ENCODE results near the gene DOCK2. TPM values are rescaled to one million over a fixed set of nuclear protein-coding genes. Genes with fewer than 3 reads are reported as not detected.
"Not testable (repeated sequence)": the region's sequence is repeated elsewhere in the genome, so short reads cannot be mapped to it uniquely, and the experiment has no call there.

DOCK2 gene
- total and polyA plus RNA-seq, 8 donors: 4.3 to 101 (median 5.3) TPM

DNA sequence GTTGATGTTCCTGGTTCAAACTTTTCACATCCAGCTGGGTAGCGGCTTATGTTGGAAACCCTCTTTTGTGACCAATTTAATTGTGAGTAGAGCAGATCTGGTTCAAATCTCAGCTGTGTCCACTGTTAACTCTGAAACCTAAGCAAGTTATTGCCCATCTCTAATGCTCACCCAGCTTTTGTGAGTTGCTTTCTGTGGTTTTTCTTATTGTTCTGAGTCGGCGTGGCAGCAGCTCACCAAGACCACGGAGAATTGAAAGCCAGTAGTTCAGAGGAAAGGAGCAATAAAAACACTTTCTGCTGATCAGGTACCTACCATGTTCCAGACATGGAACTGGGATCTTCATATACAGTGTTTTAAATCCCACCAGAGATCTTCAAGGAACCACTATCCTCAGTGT lies 114.4 kb downstream of the DOCK2 start:
- H3K27ac ChIP-seq: no peak overlapping the region
- no peaks in the 10 kb centered on the region for H3K9me3 ChIP-seq
- intact Hi-C loops (cut with DNase I): no loop called here
- DNase-seq: no peak
- no peak for ATAC-seq
- TF ChIP-seq, protein P1, sequence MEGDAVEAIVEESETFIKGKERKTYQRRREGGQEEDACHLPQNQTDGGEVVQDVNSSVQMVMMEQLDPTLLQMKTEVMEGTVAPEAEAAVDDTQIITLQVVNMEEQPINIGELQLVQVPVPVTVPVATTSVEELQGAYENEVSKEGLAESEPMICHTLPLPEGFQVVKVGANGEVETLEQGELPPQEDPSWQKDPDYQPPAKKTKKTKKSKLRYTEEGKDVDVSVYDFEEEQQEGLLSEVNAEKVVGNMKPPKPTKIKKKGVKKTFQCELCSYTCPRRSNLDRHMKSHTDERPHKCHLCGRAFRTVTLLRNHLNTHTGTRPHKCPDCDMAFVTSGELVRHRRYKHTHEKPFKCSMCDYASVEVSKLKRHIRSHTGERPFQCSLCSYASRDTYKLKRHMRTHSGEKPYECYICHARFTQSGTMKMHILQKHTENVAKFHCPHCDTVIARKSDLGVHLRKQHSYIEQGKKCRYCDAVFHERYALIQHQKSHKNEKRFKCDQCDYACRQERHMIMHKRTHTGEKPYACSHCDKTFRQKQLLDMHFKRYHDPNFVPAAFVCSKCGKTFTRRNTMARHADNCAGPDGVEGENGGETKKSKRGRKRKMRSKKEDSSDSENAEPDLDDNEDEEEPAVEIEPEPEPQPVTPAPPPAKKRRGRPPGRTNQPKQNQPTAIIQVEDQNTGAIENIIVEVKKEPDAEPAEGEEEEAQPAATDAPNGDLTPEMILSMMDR (IDR thresholded peaks at IDR 0.05): no peak
- H3K4me3 ChIP-seq: no peak overlapping the region
- H3K27me3 ChIP-seq: no peaks in the 10 kb centered on the region
- peaks cover 3 to 13% of the 10 kb centered on the region in 2 donors for H3K4me1 ChIP-seq
- peaks cover 0 to 49% of the 10 kb centered on the region in 2 donors for H3K36me3 ChIP-seq

GRCh38 chr5:169752566-169752965 lies 115.5 kb downstream of the DOCK2 start:
- H3K27me3 ChIP-seq; DNase-seq; H3K9me3 ChIP-seq; H3K27ac ChIP-seq; intact Hi-C loops (cut with DNase I); ATAC-seq; H3K4me3 ChIP-seq: not testable (repeated sequence)
- Histone ChIP-seq H3K36me3 (peaks cover 0 to 48% of the 10 kb centered on the region in 2 donors), H3K4me1 (peaks cover 3 to 13% of the 10 kb centered on the region in 2 donors)

- Histone ChIP-seq H3K9me3 (no peaks in the 10 kb centered on the region), H3K27me3 (no peaks in the 10 kb centered on the region), H3K4me3 (no peak overlapping the region), H3K4me1 (peaks cover 3 to 13% of the 10 kb centered on the region in 2 donors), H3K36me3 (peaks cover 0 to 37% of the 10 kb centered on the region in 2 donors), H3K27ac (no peak overlapping the region)
- ATAC-seq: peak; percentile 16
- intact Hi-C loops (cut with DNase I): no loop called here
- TF ChIP-seq, protein P1 (IDR thresholded peaks at IDR 0.05): no peak
- no peak for DNase-seq
Measured at GRCh38 chr5:169753795-169754194, 116.7 kb downstream of the DOCK2 start.

DNA sequence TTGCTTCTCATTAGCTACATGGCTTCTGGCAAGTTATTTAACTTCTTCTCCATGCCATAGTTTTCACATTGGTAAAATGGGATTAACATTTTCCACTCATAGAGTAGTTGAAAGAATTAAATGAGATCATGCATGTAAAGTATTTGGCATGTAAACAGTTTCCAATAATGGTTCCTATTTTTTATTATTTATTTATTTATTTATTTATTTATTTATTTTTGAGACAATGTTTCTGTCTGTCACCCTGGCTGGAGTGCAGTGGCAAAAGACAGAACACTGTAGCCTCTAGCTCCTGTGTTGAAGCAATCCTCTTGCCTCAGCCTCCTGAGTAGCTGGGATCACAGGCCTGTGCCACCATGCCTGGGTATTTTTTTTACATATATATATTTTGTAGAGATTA lies 117.7 kb downstream of the DOCK2 start:
- Histone ChIP-seq H3K4me3 (no peak overlapping the region), H3K27ac (no peak overlapping the region), H3K9me3 (no peaks in the 10 kb centered on the region), H3K4me1 (peaks cover 3 to 13% of the 10 kb centered on the region in 2 donors), H3K27me3 (no peaks in the 10 kb centered on the region), H3K36me3 (peaks cover 0 to 27% of the 10 kb centered on the region in 2 donors)
- no peak for ATAC-seq
- intact Hi-C loops (cut with DNase I): no loop called here
- no peak for DNase-seq
- TF ChIP-seq, protein P1 (IDR thresholded peaks at IDR 0.05): no peak

- Histone ChIP-seq H3K36me3 (peaks cover 0 to 20% of the 10 kb centered on the region in 2 donors), H3K27ac (no peak overlapping the region), H3K4me3 (no peak overlapping the region), H3K9me3 (no peaks in the 10 kb centered on the region), H3K4me1 (peaks cover 3 to 13% of the 10 kb centered on the region in 2 donors), H3K27me3 (no peaks in the 10 kb centered on the region)
- ATAC-seq (no peak), DNase-seq (no peak)
- TF ChIP-seq, protein P1 (IDR thresholded peaks at IDR 0.05): no peak
- intact Hi-C loops (cut with DNase I): no loop called here
Measured at GRCh38 chr5:169756071-169756765, 119.1 kb downstream of the DOCK2 start.

- Histone ChIP-seq H3K27me3 (no peaks in the 10 kb centered on the region), H3K4me1 (peaks cover 3 to 13% of the 10 kb centered on the region in 2 donors), H3K27ac (no peak overlapping the region), H3K9me3 (no peaks in the 10 kb centered on the region), H3K36me3 (peaks cover 0 to 18% of the 10 kb centered on the region in 2 donors), H3K4me3 (no peak overlapping the region)
- TF ChIP-seq, protein P1 (IDR thresholded peaks at IDR 0.05): no peak
- DNase-seq (no peak), ATAC-seq (no peak)
- intact Hi-C loops (cut with DNase I): no loop called here
Measured at GRCh38 chr5:169757016-169757415, 119.9 kb downstream of the DOCK2 start.
